A673 (cell line): ENCODE results near the gene UGT2B7.

Experiments
- EZH2 ChIP-seq: fragments of 200-600 bp; sonication (generic); IDR thresholded peaks from 2 replicates; pipeline ENCODE4 v1.6.1; 2017; ENCODE audit warnings: borderline replicate concordance, low read depth, mild to moderate bottlenecking, mixed read lengths, antibody characterized with exemption, low read length; ENCODE audit not compliant: poor library complexity, severe bottlenecking
- TF ChIP-seq, protein P1 (sequence below): fragments of 300-800, 200-600 bp; sonication (generic); conservative IDR thresholded peaks from 2 replicates; pipeline ENCODE4 v1.5.1; 2017; ENCODE audit warnings: low read depth, mild to moderate bottlenecking, antibody characterized with exemption, low read length, moderate library complexity, mixed read lengths

DNA sequence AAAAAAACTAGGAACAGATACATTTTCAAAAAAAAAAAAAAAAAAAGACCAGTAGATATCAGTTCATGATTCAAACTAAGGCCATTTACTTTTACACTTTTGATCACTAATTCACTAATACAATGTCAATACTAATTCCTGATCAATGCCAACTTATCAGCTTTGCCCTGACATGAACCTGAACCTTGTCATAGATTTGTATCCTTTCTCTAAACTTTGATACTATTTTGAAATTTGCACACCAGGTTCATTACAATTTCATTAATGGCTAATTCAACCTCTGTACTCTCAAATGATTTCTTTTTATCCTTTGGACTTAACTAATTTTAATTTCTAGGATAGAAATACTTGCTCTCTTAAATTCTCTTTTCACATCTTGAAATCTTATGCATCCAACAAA, 37.7 kb downstream of the UGT2B7 start:
- TF ChIP-seq, protein P1, sequence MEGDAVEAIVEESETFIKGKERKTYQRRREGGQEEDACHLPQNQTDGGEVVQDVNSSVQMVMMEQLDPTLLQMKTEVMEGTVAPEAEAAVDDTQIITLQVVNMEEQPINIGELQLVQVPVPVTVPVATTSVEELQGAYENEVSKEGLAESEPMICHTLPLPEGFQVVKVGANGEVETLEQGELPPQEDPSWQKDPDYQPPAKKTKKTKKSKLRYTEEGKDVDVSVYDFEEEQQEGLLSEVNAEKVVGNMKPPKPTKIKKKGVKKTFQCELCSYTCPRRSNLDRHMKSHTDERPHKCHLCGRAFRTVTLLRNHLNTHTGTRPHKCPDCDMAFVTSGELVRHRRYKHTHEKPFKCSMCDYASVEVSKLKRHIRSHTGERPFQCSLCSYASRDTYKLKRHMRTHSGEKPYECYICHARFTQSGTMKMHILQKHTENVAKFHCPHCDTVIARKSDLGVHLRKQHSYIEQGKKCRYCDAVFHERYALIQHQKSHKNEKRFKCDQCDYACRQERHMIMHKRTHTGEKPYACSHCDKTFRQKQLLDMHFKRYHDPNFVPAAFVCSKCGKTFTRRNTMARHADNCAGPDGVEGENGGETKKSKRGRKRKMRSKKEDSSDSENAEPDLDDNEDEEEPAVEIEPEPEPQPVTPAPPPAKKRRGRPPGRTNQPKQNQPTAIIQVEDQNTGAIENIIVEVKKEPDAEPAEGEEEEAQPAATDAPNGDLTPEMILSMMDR: no peak
- no peak for TF ChIP-seq EZH2
